HG03575 (cell line): ENCODE data around the gene NDUFV1.
"Not testable (repeated sequence)": the region's sequence is repeated elsewhere in the genome, so short reads cannot be mapped to it uniquely, and the experiment has no call there.

Experiments
- ATAC-seq: cut with Tn5 transposase; IDR thresholded peaks from one replicate; pipeline ENCODE4 v1.9.1; 2021; ENCODE audit not compliant: unreplicated experiment, insufficient number of reproducible peaks, low FRiP score; ENCODE audit errors: extremely low read depth

Gene NDUFV1

DNA sequence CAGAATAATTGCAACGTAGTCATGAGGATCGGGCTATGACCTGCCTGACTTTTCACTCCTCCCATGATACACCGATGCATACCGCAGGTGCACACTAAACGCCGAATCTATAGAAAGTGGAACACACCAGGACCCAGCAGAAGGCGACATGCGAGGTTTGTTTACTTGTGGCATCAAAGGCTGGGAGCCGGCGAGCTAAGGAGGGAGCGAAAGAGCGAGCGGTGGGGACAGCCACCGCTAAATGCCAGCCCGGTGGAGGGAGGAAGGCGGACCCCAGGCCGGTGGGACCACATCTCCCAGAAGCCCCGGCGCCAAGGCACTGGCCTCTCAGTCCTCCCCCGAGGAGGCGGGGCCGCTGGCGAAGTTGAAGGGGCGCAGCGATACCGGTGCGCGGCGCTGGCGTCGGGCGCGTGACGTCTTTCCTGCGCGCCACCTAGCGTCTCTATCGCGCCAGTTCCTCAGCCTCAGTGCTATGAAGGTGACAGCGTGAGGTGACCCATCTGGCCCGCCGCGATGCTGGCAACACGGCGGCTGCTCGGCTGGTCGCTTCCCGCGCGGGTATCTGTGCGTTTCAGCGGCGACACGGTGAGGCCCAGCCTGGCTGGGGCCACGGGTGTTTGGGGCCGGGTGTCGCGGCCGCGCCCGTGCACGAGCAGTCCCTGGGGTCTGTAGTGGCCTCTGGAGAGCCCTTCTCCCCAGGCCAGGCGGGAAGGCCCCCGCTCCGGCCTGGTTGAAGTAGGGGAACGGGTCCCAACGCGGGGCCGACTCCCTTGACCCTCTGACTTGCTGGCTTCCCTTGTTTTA, at the start of gene NDUFV1:
NDUFV1 (plus strand) TSS at position 445 of the 804 bp plus-strand sequence; CDS start at position 514, 69 bp downstream.
- no peak for ATAC-seq

DNA sequence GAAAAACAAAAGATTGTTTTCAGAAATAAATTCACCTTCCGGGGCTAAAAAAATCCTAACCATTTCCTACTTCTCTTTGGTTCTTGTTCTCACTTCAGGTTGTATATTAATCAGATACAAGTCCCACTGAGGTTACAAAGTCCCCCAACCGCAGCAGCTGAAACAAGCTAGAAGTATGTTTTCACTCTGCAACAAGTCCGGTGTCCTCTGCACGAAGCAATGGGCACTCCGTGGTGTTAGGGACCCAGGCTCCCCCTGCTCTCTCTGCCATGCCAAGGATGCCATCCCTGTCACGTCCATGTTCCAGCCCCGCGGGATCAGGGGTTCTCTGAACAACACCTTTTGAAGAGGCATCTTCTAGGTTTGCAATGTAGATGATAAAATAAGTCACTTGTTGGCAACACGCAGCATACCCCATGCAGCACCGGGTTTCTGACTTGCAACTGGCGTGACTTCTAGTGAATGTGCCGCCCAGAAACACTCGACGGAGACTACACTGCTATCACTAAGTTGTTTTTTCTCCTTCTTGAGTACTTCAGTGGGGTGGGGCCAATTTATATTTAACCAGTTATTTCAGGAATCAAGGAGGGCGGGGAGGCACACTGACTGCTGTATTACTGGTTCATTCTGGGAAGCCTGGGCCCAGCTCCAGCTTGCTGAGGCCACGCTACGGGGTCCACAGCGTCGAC, 48.5 kb upstream of the NDUFV1 start:
- no peak for ATAC-seq

DNA sequence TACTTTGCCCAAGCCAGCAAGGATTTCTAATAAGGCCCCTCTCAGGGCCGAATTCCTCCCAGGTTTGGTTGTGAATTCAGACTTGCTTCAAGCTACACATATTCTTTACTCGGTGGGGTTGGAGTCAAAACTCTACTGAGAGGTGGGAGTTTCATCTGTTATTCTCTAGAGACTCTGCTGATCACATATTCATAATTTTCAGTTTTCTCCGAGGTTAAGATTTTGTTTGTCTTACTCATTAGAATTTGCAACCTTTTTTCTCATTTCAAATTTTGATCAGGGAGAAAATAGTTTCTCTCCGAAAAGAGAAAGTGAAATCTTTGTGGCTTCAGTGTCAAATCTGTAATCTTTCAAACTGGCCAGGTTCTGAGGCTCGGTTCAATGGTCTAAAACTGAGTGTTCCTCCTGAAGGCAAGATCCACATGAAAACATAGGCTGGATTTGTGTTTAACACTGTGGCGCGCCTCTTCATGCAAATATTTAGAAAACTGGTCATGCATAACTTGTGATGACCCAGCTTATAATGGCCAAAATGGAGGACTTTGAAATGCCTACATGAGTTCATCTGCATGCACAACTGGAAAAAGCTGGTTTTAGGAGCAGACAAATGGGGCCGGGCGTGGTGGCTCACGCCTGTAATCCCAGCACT, 44.6 kb upstream of the NDUFV1 start:
- ATAC-seq = no peak

DNA sequence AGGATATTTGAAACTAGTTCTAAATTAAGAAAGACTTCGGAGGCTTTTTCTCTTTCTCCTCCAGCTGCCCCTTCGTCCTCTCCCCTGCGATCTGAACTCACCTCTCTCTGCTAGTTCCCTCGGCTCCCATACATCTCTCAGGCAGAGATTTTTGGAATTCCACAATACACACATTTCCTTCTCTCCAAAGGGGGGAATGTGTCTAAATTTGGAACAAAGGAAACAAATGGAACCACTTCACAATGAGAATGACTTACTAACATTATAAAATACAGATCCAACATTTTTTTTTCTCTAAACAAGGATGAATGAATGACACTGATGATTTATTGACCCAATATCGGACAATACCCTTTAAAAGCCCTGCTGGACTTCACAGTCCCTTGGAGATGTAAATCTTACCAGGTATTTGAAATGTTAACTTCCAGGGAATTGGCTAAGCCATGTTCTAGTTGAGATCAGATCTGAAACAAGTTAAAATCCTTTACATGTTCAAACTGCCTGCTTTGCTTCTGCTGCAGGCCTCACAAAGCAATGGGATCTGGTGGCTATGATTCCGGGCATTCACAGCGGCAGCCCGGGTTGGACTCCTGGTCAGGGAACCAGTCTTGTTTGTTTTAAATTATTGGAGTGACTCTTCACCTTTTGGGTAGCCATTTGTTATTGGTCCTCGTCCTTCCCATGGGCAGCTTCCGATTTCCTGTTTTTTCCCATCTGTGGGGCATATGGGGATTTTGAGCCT, 43.6 kb upstream of the NDUFV1 start:
- ATAC-seq = no peak

DNA sequence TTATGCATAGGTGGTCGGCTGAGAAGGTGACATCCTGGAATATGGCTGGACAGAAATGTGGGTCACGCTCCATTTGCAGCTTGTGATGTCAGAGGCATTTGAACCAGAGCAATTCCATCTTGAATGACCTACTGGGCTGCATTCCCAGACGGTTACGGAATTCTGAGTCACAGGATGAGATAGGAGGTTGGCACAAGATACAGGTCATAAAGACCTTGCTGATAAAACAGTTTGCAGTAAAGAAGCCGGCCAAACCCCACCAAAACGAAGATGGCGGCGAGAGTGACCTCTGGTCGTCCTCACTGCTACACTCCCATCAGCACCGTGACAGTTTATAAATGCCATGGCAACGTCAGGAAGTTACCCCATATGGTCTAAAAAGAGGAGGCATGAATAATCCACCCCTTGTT, 43.0 kb upstream of the NDUFV1 start:
- not testable (repeated sequence) for ATAC-seq

DNA sequence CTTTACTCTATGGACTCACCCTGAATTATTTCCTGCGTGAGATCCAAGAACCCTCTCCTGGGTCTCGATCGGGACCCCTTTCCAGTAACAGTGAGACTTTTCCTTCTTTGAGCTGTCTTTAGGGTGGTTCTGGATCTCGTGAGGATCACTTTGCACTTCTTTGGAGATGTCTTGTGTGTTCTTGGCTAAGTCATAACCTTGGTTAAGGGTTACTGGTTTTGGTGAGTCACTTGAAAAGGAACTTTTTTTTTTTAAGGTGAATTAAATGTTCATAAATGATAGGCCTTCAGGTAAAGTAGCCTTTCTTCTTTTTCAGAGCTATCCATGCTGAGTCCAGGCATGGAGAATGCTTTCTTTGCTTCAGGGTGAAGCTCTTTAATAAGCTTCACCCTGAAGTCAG, 42.5 kb upstream of the NDUFV1 start:
- ATAC-seq = no peak

DNA sequence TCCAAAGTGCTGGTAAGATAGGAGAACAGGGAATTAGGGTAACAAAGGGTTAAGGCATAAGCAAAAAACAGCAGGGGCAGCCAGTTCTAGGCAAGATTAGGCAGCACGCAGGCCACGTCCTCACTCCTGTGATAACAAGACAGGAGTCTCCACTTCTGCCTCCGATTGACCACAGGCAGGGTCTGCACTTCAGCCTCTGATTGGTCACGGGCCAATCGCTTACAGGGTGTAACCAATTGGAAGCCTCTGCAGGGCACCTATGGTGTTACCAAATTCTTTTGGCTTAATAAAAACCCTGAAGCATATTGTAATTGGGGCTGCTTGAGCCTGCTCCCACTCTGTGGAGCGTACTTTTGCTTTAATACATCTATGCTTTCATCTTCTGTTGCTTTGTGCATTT, 35.3 kb upstream of the NDUFV1 start:
- ATAC-seq = no peak

DNA sequence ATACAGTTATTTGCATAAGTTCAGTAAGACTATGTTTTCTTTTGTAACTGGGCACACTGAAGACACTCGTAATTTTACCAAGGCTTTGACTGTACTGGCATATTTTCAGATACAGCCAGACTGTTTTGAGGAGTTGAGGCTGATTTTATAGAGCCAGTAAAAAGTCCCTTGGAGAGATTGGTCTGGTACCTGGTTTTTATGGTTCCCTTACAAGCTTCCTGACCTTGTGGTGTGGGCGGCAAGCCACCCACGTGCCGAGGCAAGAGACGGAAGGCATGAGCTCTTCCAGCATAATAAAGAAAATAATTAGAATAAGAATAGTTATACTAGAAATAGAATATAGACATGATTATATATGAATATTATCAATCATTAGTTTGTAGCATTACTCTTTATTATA, 34.4 kb upstream of the NDUFV1 start:
- ATAC-seq = no peak

DNA sequence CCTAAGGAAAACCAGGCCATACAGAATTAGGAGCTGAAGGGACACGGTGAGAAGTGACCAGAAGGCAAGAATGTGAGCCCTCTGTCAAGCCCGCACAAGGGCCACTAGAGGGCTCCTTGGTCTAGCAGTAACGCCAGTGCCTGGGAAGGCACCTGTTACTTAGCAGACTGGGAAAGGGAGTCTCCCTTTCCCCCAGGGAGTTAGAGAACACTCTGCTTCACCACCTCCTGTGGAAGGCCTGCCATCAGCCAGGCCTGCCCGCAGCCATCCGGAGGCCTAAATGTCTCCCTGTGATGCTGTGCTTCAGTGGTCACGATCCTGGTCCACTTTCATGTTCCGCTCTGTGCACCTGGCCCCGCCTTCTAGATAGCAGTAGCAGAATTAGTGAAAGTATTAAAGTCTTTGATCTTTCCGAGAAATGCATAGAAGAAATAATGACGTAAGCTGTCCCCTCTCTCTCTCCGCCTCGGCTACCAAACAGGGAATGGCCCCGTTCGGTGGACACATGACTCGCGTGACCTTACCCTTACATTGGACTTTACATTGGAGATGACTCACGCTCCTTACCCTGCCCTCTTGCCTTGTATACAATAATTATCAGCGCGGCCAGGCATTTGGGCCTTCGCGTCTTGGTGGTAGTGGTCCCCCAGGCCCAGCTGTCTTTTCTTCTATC, 33.9 kb upstream of the NDUFV1 start:
- no peak for ATAC-seq

DNA sequence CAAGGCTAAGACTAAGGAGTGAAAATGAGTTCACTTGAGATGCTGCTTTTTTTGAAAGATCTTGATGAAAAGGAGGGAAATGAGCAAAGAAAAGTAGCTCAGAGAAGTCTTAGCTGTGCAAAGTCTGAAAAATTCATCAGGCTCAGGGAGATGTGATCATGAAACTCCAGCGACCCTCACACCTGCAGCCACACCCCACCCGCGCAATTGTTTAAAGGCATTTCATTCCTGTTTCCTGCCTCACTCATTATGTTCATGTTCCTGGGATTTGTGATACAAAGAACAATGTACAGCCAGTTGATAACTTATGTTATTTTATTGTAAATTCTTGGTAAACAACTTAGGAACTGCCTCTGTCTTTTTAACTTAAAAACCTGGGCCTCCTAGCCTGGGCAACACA, 31.8 kb upstream of the NDUFV1 start:
- ATAC-seq = no peak

DNA sequence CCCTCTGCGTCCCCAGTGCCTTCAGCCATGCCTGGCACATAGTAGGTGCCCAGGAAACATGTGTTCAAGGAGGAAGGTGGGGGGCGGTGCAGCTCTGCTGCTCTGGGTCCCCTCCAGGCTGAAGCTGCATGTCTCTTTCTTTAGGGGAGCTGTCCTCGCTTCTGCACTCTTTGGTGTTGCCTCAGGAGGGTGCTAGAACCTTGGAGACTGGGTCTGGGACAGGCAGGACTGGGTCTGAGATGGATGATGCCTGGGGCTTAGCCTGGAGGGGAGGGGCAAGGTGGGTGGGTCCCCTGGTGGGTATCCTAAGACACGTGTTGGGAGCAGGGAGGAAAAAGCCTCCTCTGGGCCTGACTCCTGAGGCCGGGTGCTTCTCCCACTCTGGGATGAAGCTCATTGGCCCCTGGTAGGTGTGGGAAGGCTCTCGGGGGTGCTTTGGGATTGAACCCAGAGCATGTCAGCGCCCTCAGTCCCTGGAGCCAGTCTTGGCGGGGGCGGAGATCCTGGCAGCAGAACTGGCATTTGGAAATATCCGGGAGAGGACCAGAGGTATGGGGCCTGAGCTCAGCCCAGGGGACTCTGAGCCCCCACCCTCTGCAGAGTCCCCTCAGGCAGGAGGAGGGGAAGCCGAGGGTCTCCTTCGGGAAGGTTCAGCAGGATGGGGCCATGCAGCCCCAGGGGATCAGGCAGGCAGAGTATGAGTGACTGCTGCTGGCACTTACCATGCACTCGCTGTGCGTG, 29.8 kb upstream of the NDUFV1 start:
- no peak for ATAC-seq

DNA sequence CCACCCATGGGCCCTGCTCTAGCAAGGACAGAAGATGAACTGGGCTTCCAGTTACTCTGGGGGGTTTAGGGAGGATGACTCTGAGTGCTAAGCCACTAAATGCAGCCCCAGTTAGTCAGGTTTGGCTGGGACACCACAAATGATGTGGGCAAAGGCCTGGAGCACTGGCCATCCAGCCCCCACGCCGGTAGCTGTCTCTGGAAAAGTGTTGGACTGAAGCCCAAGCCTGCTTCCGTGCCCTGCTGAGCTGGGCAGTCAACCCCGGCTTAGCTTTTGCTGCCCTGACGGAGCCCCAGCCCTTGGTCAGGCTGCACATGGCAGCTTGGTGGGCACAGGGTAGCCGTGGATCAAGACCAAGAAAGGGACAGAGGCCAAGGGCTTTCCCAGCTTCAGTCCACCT, 28.8 kb upstream of the NDUFV1 start:
- no peak for ATAC-seq

DNA sequence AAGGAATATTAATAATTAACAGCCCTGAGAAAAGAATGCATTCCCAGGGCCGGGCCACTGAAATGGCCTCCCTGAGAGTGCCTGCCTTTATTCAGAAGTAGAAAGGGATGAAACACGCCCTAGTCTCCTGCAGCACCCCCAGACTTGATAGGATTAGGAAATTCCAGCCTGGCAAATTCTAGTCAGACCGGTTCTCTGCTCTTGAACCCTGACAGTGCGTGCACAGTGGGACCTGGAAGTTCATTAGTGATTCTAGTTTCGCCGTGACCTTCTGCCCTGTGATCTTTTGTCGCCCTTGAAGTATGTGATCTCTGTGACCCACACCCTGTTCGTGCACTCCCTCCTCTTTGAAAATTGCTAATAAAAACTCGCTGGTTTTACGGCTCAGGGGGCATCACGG, 25.3 kb upstream of the NDUFV1 start:
- ATAC-seq = no peak

DNA sequence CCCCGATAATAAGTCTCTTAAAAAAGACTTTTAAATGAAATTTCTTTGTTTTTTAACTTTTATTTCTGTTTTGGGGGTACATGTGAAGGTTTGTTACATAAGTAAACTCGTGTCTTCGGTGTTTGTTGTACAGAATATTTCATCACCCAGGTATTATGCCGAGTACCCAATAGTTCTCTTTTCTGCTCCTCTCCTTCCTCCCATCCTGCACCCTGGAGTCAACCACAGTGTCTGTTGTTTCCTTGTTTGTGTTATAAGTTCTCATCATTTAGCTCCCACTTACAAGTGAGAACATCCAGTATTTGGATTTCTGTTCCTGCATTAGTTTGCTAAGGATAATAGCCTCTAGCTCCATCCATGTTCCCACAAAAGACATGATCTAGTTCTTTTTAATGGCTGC, 24.7 kb upstream of the NDUFV1 start:
- ATAC-seq = no peak

DNA sequence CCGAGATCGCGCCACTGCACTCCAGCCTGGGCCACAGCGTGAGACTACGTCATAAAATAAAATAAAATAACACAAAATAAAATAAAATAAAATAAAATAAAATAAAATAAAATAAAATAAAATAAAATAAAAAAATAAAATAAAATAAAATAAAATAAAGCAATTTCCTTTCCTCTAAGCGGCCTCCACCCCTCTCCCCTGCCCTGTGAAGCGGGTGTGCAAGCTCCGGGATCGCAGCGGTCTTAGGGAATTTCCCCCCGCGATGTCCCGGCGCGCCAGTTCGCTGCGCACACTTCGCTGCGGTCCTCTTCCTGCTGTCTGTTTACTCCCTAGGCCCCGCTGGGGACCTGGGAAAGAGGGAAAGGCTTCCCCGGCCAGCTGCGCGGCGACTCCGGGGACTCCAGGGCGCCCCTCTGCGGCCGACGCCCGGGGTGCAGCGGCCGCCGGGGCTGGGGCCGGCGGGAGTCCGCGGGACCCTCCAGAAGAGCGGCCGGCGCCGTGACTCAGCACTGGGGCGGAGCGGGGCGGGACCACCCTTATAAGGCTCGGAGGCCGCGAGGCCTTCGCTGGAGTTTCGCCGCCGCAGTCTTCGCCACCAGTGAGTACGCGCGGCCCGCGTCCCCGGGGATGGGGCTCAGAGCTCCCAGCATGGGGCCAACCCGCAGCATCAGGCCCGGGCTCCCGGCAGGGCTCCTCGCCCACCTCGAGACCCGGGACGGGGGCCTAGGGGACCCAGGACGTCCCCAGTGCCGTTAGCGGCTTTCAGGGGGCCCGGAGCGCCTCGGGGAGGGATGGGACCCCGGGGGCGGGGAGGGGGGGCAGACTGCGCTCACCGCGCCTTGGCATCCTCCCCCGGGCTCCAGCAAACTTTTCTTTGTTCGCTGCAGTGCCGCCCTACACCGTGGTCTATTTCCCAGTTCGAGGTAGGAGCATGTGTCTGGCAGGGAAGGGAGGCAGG, 23.2 kb upstream of the NDUFV1 start, which contains the start of gene GSTP1:
GSTP1 (plus strand) TSS at position 566 of the 958 bp plus-strand sequence; CDS start at position 598, 32 bp downstream.
- ATAC-seq = no peak

DNA sequence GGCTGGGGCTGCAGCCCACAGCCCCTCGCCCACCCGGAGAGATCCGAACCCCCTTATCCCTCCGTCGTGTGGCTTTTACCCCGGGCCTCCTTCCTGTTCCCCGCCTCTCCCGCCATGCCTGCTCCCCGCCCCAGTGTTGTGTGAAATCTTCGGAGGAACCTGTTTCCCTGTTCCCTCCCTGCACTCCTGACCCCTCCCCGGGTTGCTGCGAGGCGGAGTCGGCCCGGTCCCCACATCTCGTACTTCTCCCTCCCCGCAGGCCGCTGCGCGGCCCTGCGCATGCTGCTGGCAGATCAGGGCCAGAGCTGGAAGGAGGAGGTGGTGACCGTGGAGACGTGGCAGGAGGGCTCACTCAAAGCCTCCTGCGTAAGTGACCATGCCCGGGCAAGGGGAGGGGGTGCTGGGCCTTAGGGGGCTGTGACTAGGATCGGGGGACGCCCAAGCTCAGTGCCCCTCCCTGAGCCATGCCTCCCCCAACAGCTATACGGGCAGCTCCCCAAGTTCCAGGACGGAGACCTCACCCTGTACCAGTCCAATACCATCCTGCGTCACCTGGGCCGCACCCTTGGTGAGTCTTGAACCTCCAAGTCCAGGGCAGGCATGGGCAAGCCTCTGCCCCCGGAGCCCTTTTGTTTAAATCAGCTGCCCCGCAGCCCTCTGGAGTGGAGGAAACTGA, 22.4 kb upstream of the NDUFV1 start:
- ATAC-seq = no peak
